ENCODE data around the gene ASB6.

ASB6 gene

GRCh38 chr9:129682381-129682780 lies 40.4 kb upstream of the ASB6 start:
- no peak overlapping the region for H3K4me3 ChIP-seq (ENCODE audit: low read depth, low read length)
- no peak for DNase-seq (ENCODE audit: low read depth)
- no peak for TF ChIP-seq CTCF (IDR thresholded peaks at IDR 0.05; ENCODE audit: low read depth, low read length, missing control alignments)
- in situ Hi-C loops (cut with HindIII; ENCODE audit: low sequenced_read_pairs): no loop called here

GRCh38 chr9:129681924-129682323 lies 40.0 kb upstream of the ASB6 start:
- no peak for DNase-seq (ENCODE audit: low read depth)
- no peak overlapping the region for H3K4me3 ChIP-seq (ENCODE audit: low read depth, low read length)

GRCh38 chr9:129679537-129679936 lies 37.6 kb upstream of the ASB6 start:
- no peak for TF ChIP-seq CTCF (IDR thresholded peaks at IDR 0.05; ENCODE audit: low read depth, low read length, missing control alignments)
- no peak overlapping the region for H3K4me3 ChIP-seq (ENCODE audit: low read depth, low read length)
- no peak for DNase-seq (ENCODE audit: low read depth)
- in situ Hi-C loops (cut with HindIII; ENCODE audit: low sequenced_read_pairs): loop anchor here (5.0 to 10.0 kb wide), 2 partner anchors 45 to 47 kb away; no protein-coding TSS in a partner anchor

More at GRCh38 chr9:129681924-129682323, 40.0 kb upstream of the ASB6 start:
- in situ Hi-C loops (cut with HindIII; ENCODE audit: low sequenced_read_pairs): no loop called here
- no peak for TF ChIP-seq CTCF (IDR thresholded peaks at IDR 0.05; ENCODE audit: low read depth, low read length, missing control alignments)

- in situ Hi-C loops (cut with HindIII; ENCODE audit: low sequenced_read_pairs): loop anchor here (5.0 to 10.0 kb wide), 2 partner anchors 46 to 47 kb away; no protein-coding TSS in a partner anchor
- DNase-seq (ENCODE audit: low read depth): no peak
- TF ChIP-seq CTCF (IDR thresholded peaks at IDR 0.05; ENCODE audit: low read depth, low read length, missing control alignments): no peak
- H3K4me3 ChIP-seq (ENCODE audit: low read depth, low read length): no peak overlapping the region
These were observed 36.9 kb upstream of the ASB6 start for GRCh38 chr9:129678844-129679243.

- TF ChIP-seq CTCF (IDR thresholded peaks at IDR 0.05; ENCODE audit: low read depth, low read length, missing control alignments): no peak
- no peak overlapping the region for H3K4me3 ChIP-seq (ENCODE audit: low read depth, low read length)
- no peak for DNase-seq (ENCODE audit: low read depth)
- in situ Hi-C loops (cut with HindIII; ENCODE audit: low sequenced_read_pairs): loop anchor here (5.0 to 10.0 kb wide), 2 partner anchors 45 to 47 kb away; no protein-coding TSS in a partner anchor
These were observed 35.5 kb upstream of the ASB6 start for GRCh38 chr9:129677456-129677855.

- TF ChIP-seq CTCF (IDR thresholded peaks at IDR 0.05; ENCODE audit: low read depth, low read length, missing control alignments): no peak
- in situ Hi-C loops (cut with HindIII; ENCODE audit: low sequenced_read_pairs): loop anchor here (5.0 to 10.0 kb wide), 2 partner anchors 45 to 48 kb away; no protein-coding TSS in a partner anchor
- DNase-seq (ENCODE audit: low read depth): no peak
- no peak overlapping the region for H3K4me3 ChIP-seq (ENCODE audit: low read depth, low read length)
These were observed 35.0 kb upstream of the ASB6 start for GRCh38 chr9:129676975-129677374.

Data from astrocyte of the cerebellum (primary cell).